ENCODE data around the gene EXOC3L2.

The EXOC3L2 gene

DNA sequence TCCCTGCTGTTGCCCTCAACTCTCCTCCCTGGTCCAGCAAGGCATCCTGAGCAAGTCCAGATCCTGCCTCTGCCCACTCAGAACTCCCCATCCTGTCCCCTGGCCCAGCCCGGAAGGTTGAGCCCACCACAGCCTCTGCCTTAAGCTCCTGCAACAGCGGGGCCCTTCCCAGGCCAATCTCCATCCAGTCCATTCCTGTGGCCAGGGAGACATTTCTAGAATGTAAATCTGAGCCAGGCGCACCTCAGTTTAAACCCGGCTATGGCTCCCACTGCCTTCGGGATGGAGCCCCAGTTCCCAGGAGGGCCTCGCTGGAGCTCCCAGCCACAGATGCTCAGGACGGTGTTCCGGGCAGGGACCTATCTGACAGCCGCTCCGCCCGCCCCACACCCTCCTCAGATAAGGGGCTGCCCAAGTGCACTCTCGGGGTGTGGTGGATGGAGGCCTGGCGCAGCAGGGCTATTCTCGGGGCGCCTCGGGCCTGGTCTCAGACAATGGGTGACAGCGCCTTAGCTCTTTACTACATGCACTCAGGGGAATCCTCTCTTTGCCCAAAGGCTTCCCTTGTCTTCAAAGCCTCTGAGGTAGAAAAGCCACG is 72.5 kb downstream of the EXOC3L2 start:
- TF ChIP-seq, protein P1, sequence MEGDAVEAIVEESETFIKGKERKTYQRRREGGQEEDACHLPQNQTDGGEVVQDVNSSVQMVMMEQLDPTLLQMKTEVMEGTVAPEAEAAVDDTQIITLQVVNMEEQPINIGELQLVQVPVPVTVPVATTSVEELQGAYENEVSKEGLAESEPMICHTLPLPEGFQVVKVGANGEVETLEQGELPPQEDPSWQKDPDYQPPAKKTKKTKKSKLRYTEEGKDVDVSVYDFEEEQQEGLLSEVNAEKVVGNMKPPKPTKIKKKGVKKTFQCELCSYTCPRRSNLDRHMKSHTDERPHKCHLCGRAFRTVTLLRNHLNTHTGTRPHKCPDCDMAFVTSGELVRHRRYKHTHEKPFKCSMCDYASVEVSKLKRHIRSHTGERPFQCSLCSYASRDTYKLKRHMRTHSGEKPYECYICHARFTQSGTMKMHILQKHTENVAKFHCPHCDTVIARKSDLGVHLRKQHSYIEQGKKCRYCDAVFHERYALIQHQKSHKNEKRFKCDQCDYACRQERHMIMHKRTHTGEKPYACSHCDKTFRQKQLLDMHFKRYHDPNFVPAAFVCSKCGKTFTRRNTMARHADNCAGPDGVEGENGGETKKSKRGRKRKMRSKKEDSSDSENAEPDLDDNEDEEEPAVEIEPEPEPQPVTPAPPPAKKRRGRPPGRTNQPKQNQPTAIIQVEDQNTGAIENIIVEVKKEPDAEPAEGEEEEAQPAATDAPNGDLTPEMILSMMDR (IDR thresholded peaks at IDR 0.05; ENCODE audit: extremely low read depth, insufficient read depth, missing control alignments), result no peak
- no peak for DNase-seq (ENCODE audit: low spot score)
- in situ Hi-C loops (cut with MboI; ENCODE audit: low pct_unique_long_range_greater_than_20kb, low sequenced_read_pairs, unreplicated experiment), result no loop called here

DNA sequence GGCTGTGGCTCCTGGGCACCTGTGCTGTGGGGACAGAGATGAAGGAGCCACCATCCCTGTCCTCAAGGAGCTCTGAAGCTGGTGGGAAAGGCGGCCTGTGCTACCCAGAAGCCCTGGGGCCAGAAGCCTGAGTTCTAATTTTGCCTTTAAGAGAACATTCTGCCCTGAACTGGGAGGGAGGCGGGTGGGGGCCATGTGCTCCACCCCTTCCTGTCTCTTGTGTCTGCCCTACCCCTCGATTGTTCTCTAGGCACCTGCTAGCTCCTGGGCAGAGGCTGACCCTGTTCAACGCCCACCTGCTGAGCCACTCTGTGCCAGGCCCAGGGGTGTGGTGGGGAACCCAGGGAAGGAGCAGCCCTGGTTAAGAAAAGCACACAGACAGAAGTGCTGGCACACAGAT is 73.0 kb downstream of the EXOC3L2 start:
- in situ Hi-C loops (cut with MboI; ENCODE audit: low pct_unique_long_range_greater_than_20kb, low sequenced_read_pairs, unreplicated experiment), result no loop called here
- TF ChIP-seq, protein P1 (IDR thresholded peaks at IDR 0.05; ENCODE audit: extremely low read depth, insufficient read depth, missing control alignments), result no peak
- DNase-seq (ENCODE audit: low spot score), result no peak

DNA sequence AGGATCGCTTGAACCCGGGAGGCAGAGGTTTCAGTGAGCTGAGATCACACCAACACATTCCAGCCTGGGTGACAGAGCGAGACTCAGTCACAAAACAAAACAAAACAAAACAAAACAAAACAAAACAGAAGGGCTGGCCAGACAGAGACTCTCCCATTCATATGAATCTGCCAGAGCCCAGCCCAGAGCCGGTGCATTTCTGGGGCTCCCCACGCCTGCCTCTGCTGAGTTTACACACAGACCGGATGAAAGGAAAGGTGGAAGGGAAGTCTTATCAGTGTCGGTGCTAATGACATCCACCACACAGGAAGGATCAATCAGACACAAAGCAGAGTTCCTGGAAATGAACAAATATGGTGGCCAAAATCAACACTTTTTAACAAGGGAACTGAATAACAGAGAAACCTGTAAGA is 74.0 kb downstream of the EXOC3L2 start:
- DNase-seq (ENCODE audit: low spot score), result no peak
- TF ChIP-seq, protein P1 (IDR thresholded peaks at IDR 0.05; ENCODE audit: extremely low read depth, insufficient read depth, missing control alignments), result no peak
- in situ Hi-C loops (cut with MboI; ENCODE audit: low pct_unique_long_range_greater_than_20kb, low sequenced_read_pairs, unreplicated experiment), result no loop called here

DNA sequence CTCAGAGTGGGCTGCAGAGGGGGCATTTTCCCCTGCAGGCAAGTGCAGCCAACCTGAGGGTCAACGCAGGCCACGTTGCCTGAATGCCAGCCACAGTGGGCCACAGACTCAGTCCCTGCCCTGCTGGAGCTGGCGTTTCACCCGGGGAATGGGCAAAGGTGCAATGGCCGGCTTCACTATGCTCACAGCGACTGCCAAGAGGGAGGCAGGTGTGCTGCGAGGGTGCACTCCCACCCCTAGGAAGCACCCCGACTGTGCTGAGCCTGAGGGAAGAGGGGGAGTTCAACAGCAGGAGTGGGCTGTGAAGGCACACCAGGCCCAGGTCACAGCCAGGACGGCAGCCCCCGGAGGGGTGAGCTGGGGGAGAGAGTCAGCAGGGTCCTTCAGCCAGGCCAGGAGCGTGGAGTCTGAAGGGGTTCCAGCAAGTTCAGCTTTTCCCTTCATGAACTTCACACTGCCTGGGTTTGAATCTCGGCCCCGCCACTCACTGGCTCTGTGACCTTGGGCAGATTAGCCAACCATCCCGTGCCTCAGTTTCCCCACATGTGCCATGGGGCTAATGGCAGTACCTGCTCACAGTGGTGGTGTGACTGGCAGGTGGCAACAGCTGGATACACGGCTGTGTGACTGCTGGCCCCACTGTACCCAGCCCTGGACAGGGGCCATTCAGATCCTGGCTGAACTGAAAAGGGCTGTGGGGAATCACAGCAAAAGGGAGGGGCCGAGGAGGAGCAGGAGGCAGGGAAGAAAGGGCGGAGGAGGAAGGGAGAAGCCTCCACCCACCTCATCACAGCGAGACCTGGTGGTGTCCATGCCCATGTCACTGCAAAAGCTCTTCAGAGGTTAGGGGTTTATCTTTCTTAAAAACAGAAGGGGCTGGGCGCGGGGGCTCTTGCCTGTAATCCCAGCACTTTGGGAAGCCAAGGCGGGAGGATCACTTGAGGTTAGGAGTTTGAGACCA is 74.8 kb downstream of the EXOC3L2 start:
- DNase-seq (ENCODE audit: low spot score), result no peak
- TF ChIP-seq, protein P1 (IDR thresholded peaks at IDR 0.05; ENCODE audit: extremely low read depth, insufficient read depth, missing control alignments), result no peak
- in situ Hi-C loops (cut with MboI; ENCODE audit: low pct_unique_long_range_greater_than_20kb, low sequenced_read_pairs, unreplicated experiment), result no loop called here

DNA sequence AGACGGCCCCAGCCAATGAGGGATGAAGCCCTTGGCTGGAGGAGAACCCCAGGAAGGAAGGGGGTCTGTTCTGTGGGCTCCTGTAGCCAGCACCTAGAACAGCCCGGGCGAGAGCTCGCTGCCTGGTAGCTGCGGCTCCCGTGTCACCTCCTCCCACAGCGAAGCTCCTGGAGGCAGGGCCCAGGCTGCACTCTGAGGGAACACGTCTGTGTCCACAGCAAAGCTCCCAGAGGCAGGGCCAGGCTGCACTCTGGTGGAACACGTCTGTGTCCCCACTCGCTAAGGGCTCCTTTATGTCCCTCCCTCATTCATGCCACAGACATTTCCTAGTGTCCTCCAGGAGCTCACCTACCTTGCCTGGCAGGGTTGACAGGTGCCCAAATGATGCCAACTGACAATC is 75.6 kb downstream of the EXOC3L2 start:
- in situ Hi-C loops (cut with MboI; ENCODE audit: low pct_unique_long_range_greater_than_20kb, low sequenced_read_pairs, unreplicated experiment), result no loop called here
- TF ChIP-seq, protein P1 (IDR thresholded peaks at IDR 0.05; ENCODE audit: extremely low read depth, insufficient read depth, missing control alignments), result no peak

DNA sequence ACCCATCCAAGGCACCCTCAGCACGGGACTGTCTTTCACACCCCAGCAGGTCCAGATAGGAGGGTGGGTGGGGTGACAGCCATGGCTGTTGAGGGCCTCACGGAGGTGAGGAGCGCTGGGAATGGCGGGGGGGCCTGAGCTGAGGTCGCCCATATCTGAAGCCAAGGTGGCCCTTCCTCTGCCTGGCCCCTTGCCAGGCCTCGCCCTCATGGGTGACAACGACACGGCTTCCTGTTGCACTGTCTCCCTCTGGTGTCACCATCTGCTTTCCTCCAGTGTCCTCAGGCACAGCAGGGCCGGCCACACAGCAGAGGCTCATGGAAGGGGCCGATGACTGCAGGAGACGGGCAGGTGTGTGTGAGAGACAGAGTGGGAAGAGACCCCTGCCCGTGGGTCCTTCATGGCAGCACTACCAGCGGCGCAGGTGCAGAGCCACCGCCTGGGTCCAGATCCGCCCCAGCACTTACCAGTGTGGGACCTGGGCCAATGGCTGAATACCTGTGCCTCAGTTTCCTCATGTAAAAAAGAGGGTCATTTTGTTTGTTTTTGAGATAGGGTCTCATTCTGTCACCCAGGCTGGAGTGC is 76.3 kb downstream of the EXOC3L2 start:
- in situ Hi-C loops (cut with MboI; ENCODE audit: low pct_unique_long_range_greater_than_20kb, low sequenced_read_pairs, unreplicated experiment), result no loop called here
- TF ChIP-seq, protein P1 (IDR thresholded peaks at IDR 0.05; ENCODE audit: extremely low read depth, insufficient read depth, missing control alignments), result no peak
- DNase-seq (ENCODE audit: low spot score), result no peak

More for the DNA sequence above, 75.6 kb downstream of the EXOC3L2 start:
- DNase-seq (ENCODE audit: low spot score), result no peak
